NK-92 treated with Interleukin-12 subunit alpha and Interleukin-12 subunit beta, amount 100 ng/mL, for 24 hours (cell line): ENCODE data around the gene NDFIP1.
A peak's percentile ranks its signal among the peaks of the same experiment; 100 is the strongest.
"Not testable (repeated sequence)": the region's sequence is repeated elsewhere in the genome, so short reads cannot be mapped to it uniquely, and the experiment has no call there.

Experiments used
- DNase-seq: peaks from one replicate; lab custom pipeline; 2025; lab: John Stamatoyannopoulos, UW

NDFIP1 gene

GRCh38 chr5:142108432-142109330 lies at the start of gene NDFIP1:
Gene NDFIP1, plus strand, starts transcription at chr5:142108779. Its CDS starts 196 bp downstream, at chr5:142108975.
- peak; percentile 71 for DNase-seq

DNA sequence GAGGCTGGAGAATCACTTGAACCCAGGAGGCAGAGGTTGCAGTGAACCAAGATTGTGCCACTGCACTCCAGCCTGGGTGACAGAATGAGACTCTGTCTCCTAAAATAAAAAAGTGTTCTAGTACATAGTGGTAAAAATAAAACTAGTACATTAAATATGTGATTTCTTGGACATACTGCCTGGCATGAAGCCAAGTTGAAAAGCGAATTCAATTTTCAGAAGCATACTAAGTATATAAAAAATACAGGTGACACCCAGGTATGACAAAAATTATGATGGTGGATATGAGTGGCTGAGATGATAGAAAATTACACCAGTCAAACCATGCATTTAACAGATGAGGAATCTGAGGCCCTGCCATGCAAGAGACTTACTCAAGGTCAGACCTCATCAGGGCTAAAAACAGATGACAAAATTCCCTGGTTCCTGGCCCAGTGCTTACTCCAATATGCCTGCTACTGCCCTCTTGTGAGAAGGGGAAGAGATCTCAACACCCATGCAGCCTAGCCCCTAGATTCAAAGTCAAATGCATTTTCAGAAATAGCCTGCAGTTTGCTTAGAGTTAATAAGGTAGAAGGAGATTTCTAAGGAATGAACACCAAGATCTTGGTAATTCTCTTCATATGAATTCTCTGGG lies 49.2 kb upstream of the NDFIP1 start:
- DNase-seq = no peak

GRCh38 chr5:142063376-142063775 lies 45.2 kb upstream of the NDFIP1 start:
- no peak for DNase-seq

GRCh38 chr5:142063878-142064331 lies 44.7 kb upstream of the NDFIP1 start:
- DNase-seq = no peak

GRCh38 chr5:142065273-142065672 lies 43.3 kb upstream of the NDFIP1 start:
- no peak for DNase-seq

DNA sequence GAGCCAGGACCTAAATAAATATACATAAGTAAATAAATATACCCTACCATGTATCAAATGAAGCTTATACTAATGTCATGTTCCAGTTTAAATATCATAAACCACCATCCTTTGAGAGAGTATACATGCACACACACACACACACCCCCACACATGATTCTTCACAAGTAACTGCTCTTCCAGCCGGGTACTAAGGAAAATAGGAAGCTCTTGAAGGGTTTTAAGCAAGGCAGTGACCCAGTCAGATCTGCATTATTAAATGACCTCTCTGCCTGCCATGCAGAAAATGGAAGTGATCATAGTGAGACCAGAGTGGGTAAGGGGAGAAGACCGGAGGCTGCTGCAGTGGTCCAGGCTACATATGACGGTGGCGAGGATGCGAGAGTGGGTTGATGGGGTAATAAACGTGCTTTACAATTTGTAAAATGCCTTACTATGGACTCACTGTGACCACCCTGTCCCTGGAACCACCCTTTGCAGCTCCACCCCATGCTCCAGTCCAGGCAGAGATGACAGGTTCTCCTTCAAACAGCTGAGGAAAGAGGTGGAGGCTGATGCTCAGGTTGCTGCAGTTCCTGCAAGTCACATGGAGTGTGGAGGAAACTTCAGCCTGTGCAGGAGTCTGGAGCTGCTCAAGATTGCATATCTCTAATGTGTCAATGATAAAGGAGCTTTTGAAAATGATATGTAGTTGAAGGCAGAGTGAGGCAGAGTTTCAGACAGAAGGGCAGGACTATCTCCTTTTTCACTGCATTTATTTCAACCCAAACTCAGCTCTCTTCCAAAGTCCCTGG lies 38.8 kb upstream of the NDFIP1 start:
- DNase-seq = no peak

DNA sequence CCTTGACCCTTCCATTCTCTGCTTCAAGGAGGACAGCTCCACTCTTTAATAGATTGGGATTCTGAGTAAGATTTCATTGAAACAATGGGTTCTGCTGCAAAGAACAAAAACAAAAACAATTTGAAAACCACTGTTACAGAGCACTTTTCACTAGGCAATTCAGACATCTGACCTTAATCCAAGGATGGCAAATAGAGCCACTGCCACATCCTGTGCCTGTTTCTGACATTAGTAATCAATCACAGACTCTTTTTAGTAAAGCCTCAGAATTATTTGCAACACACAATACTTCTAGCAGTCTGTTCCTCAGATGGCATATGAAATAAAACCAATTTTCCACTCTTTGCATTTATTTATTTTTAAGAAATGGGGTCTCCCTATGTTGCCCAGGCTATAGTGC lies 37.8 kb upstream of the NDFIP1 start:
- no peak for DNase-seq

DNA sequence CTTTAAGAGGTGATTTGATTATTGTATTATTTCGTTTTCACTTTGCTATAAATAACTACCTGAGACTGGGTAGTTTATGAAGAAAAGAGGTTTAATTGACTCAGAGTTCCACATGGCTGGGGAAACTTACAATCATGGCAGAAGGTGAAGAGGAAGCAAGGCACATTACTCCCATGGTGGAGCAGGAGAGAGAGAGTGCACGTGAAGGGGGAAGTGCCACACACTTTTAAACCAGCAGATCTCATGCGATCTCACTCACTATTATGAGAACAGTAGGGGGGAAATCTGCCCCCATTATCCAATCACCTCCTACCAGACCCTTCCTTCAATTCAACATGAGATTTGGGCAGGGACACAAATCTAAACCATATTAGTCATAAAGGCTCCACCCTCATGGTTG lies 36.1 kb upstream of the NDFIP1 start:
- DNase-seq = no peak

GRCh38 chr5:142073362-142073988 lies 35.1 kb upstream of the NDFIP1 start:
- no peak for DNase-seq

DNA sequence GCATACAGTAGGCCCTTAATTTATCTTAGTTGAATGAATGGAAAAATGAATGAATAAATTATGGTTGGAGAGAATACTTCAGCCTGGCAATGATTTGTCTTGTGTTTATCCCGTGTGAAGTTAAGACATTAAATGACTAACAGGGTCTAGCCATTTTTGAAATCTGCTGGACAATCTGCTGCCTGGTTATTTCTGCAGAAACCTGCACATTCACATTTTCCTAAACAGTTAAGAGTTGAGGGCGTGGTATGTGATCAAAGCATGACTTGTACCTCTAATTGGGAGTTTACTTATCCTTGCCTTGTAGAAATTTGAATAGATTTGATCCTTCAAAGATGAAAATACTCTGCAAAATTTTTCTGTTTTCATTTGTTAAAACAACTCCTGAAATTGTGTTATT lies 34.6 kb upstream of the NDFIP1 start:
- no peak for DNase-seq

DNA sequence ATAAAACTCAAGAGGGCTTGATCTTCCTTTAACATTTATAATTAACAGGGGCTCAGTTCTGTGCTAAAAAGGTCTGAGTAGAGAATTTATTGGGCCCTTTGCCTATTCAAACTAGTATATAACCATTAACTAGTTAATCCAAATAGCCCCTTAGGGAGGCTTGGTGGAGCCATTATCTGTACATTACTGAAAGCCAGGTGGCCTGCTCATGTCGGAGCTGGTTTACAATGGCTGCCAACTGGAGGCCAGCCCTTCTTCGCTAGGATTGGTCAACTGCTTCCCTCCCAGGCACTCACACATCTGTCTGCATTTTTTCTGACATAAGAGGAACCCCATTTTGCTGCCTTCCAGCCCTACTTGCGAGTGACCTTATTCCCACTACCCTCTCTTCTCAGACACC lies 30.4 kb upstream of the NDFIP1 start:
- DNase-seq = no peak

GRCh38 chr5:142078706-142079105 lies 29.9 kb upstream of the NDFIP1 start:
- DNase-seq = no peak

- no peak for DNase-seq
Observed at GRCh38 chr5:142079306-142079721, 29.3 kb upstream of the NDFIP1 start.

DNA sequence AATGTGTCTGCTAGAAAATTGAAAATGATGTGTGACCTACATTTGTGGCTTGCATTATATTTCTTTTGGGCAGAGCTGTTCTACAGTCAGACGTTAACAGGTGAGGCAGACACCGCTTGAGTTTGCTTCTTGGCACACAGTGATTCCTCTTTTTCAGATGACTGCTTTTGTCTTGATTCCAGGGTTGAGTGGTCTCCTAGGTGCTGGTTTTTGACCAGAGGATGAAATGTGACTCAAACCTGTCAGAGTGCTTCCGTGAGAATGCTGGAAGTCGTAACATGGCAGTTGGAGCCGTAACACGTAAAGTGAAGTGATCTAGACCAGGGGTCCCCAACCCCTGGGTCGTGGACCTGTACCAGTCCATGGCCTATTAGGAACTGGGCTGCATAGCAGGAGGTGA lies 28.3 kb upstream of the NDFIP1 start:
- DNase-seq = no peak

- no peak for DNase-seq
Observed at GRCh38 chr5:142082182-142082781, 26.3 kb upstream of the NDFIP1 start.

GRCh38 chr5:142086229-142086628 lies 22.4 kb upstream of the NDFIP1 start:
- DNase-seq = no peak

GRCh38 chr5:142086679-142087078 lies 21.9 kb upstream of the NDFIP1 start:
- DNase-seq = no peak

GRCh38 chr5:142087920-142088679 lies 20.5 kb upstream of the NDFIP1 start:
- no peak for DNase-seq

DNA sequence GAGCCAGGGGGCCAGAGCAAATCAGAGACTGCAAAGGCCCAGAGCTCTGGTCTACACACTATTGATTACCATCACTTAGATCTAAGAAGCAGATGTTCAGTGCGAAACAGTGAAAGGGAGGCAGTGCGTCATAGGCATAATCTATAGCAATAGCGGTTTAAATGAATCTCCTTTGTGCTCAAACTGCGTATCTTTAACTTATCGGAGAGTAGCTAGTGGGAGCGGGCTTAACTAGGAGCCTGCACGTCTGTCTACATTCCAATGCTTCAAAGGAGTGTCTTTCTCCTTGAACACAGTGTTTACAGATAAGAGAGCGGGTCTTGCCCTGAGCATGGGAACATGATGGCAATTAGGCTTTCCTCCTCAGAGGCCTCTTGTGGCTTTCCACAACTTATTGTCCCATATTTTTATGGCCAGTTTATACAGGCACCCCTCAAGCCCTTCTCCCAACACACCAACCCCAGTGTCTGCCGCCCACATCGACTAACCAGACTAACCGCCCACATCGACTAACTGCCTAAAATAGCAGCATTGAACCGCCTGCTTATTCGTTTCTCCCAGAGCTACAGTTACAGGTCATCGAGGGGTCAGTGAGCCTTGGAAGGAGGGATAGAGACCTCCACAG lies 19.6 kb upstream of the NDFIP1 start:
- not testable (repeated sequence) for DNase-seq

GRCh38 chr5:142091012-142091411 lies 17.6 kb upstream of the NDFIP1 start:
- no peak for DNase-seq
